ENCODE data around the gene CDH18.

Gene CDH18

DNA sequence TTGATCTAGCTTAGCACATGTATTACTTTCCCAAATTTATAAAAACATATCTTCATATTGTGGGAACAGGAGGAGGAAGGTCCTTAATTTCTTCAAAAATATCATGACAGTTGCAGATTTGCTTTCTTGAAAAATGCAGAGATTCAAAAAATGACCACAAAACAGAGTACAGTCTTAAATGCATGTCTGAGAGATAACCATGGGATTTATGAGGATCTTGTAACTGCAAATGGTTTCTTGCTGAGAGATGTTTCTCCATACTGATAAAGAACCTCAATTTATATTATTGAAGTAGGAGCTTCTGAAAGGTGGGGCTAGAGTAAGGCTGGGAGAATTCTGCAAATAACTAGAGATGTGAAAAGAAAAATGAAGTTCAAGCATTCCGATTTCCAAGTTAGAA is 83.2 kb downstream of the CDH18 start:
- H3K9me3 Mint-ChIP-seq: peaks cover 15% of the 10 kb centered on the region
- no peak overlapping the region for H3K27ac Mint-ChIP-seq
- H3K36me3 Mint-ChIP-seq (ENCODE audit: low read depth): no peaks in the 10 kb centered on the region
- no peaks in the 10 kb centered on the region for H3K27me3 Mint-ChIP-seq (ENCODE audit: low read depth)
- H3K4me1 Mint-ChIP-seq (ENCODE audit: low read depth): no peaks in the 10 kb centered on the region
- no peak overlapping the region for H3K4me3 Mint-ChIP-seq

DNA sequence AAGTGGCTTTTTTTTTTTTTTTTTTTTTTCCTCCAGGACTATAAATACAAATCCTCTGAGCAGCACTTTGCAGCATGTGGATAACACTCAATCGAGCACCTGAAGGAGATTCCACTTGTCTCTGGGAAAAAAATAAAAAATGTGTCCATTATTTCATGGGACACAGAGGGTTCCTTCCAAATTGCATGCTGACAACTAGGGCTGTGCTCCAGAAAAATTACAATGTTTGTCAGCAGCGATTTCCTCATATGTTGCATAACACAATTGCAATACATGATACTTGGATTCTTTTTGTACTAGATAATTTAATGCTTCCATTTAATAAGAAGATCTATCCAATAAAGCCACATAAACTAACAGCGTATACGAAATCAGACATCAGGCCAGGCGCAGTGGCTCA is 84.4 kb downstream of the CDH18 start:
- Mint-ChIP-seq H3K27me3 (ENCODE audit: low read depth) (no peaks in the 10 kb centered on the region), H3K36me3 (ENCODE audit: low read depth) (no peaks in the 10 kb centered on the region), H3K4me1 (ENCODE audit: low read depth) (no peaks in the 10 kb centered on the region), H3K27ac (no peak overlapping the region), H3K4me3 (no peak overlapping the region), H3K9me3 (peaks cover 15% of the 10 kb centered on the region)

DNA sequence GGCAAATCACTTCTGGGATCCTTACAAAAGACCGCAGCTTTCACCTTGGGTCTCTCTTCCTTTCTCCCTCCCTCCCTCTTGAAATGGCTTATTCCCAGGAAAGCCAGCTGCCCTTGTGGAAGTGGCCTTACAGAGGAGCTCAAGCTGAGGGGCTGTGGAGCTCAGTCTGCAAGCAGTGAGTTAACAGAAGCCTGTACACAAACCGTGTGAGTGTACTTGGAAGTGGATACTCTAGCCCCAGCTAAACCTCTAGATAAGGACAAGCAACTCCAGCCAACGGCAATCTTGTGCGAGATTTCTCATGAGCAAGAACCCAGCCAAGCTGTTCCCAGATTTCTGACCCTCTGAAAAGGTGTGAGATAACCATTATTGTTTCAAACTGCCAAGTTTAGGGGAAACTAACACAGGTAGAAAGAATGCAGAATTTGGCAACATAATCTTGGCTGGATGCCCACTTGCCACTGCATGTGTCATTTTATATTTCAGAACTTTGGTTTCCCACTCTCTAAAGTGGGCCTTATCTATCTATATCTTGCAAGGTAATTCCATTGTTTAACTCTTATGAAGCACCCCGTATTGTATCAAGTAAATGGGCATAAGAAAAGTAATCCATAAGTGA is 85.6 kb downstream of the CDH18 start:
- H3K27me3 Mint-ChIP-seq (ENCODE audit: low read depth): no peaks in the 10 kb centered on the region

DNA sequence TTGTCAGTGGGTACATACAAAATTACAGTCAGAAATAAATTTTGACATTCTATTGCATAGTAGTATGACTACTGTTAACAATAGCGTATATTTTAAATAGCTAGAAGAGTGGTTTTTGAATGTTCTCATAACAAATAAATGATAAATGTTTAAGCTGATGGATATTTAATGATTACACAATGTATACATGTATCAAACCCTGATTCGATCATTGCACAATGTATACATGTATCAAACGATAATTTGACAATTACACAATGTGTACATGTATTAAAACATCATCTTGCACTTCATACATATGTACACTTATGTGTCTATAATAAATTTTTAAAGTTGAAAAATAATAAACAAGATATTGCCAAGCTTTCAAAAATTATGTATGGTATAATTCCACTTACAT is 87.7 kb downstream of the CDH18 start:
- Mint-ChIP-seq H3K4me3 (no peak overlapping the region), H3K27ac (no peak overlapping the region), H3K4me1 (ENCODE audit: low read depth) (no peaks in the 10 kb centered on the region), H3K9me3 (peaks cover 10% of the 10 kb centered on the region), H3K36me3 (ENCODE audit: low read depth) (no peaks in the 10 kb centered on the region), H3K27me3 (ENCODE audit: low read depth) (no peaks in the 10 kb centered on the region)

More for the DNA sequence above, 85.6 kb downstream of the CDH18 start:
- Mint-ChIP-seq H3K9me3 (peaks cover 15% of the 10 kb centered on the region), H3K4me1 (ENCODE audit: low read depth) (no peaks in the 10 kb centered on the region), H3K4me3 (no peak overlapping the region), H3K36me3 (ENCODE audit: low read depth) (no peaks in the 10 kb centered on the region), H3K27ac (no peak overlapping the region)

DNA sequence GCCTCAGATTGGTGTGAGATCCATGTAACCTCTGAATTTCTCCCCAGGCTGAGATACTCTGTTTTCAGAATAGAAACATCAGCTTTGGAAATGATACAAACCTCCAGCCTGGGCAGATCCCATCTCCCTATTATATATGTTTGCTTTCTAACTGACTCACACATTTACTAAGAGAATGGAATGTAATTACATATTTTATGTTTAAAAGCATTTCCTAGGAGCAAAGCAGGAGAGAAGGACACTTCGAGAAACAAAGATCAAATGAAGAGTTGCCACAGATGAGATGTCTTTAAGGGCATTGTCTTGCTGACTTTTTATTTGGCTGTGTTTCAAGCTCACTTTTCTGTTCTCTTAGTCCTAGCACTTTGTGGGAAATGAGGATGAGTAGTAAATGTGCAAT is 96.3 kb downstream of the CDH18 start:
- Mint-ChIP-seq H3K27ac (no peak overlapping the region), H3K27me3 (ENCODE audit: low read depth) (no peaks in the 10 kb centered on the region), H3K4me1 (ENCODE audit: low read depth) (no peaks in the 10 kb centered on the region), H3K4me3 (no peak overlapping the region), H3K9me3 (peaks cover 4% of the 10 kb centered on the region), H3K36me3 (ENCODE audit: low read depth) (no peaks in the 10 kb centered on the region)

DNA sequence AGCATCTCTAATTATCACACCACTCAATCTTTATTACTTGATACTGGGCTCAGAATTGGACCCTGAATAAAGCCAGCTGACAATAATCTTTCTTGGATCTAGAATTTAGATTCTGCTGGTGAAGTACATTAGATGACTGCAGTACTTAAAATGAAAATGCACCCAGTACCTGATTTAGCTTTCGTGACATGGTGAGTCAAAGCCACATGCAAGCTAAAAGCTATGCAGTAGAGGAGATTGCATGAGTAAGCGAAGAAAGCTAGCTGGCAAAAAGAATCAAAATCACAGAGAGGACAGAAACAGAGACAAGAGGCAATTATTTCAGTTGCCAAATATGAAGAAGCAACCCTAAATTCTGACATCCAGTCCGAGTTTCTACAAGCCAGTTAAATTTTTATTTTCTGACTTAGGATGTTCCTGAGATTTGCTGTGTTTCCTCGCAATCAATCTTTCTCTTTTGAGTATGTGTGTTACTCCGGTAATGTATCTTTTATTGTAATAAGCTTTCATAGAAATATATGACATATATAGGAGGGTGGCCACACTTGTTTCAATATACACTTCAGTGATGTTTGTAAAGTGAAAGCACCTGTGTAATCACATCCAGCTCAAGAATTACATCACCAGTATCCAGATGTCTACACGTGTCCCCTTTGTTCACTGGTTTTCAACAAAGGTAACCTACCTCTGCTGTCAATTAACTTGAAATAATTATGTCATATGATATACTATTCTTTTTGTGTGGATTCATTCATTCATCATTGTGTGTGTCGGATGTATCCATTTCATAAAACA is 101.7 kb downstream of the CDH18 start:
- H3K9me3 Mint-ChIP-seq: peaks cover 7% of the 10 kb centered on the region
- H3K27ac Mint-ChIP-seq: no peak overlapping the region
- no peaks in the 10 kb centered on the region for H3K27me3 Mint-ChIP-seq (ENCODE audit: low read depth)
- H3K36me3 Mint-ChIP-seq (ENCODE audit: low read depth): no peaks in the 10 kb centered on the region
- no peaks in the 10 kb centered on the region for H3K4me1 Mint-ChIP-seq (ENCODE audit: low read depth)
- no peak overlapping the region for H3K4me3 Mint-ChIP-seq

GRCh38 chr5:19885040-19885824 is 102.8 kb downstream of the CDH18 start:
- peaks cover 7% of the 10 kb centered on the region for H3K9me3 Mint-ChIP-seq
- no peaks in the 10 kb centered on the region for H3K4me1 Mint-ChIP-seq (ENCODE audit: low read depth)
- H3K27ac Mint-ChIP-seq: no peak overlapping the region
- H3K27me3 Mint-ChIP-seq (ENCODE audit: low read depth): no peaks in the 10 kb centered on the region
- H3K36me3 Mint-ChIP-seq (ENCODE audit: low read depth): no peaks in the 10 kb centered on the region
- H3K4me3 Mint-ChIP-seq: no peak overlapping the region

DNA sequence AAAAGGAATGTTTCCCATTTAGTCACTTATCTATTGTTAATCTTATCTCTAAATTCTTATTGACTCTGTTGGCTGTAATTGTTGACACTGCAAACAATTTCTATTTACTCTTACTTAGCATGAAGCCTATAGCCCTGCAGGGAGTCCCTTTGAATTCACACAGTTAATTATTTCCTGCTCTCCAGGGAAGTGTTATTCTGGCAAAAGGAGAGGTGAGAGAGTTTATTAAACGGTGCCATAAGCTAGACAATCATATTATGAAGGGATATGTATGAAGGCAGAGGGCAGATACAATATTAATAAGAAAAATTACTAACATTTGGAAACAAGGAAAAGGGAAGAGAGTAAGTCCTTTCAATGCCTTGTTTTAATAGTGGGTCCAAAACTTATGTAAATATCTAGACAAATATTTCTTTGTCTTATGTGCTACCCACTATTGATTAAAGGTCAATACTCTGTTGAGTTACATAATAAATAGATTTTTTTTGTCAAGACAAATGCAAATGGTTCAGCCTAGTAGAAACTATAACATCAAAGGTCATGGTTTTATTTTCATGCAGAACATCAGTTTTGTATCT is 107.1 kb downstream of the CDH18 start:
- Mint-ChIP-seq H3K27me3 (ENCODE audit: low read depth) (no peaks in the 10 kb centered on the region), H3K36me3 (ENCODE audit: low read depth) (no peaks in the 10 kb centered on the region), H3K4me3 (no peak overlapping the region), H3K9me3 (peaks cover 3% of the 10 kb centered on the region), H3K27ac (no peak overlapping the region), H3K4me1 (ENCODE audit: low read depth) (no peaks in the 10 kb centered on the region)

DNA sequence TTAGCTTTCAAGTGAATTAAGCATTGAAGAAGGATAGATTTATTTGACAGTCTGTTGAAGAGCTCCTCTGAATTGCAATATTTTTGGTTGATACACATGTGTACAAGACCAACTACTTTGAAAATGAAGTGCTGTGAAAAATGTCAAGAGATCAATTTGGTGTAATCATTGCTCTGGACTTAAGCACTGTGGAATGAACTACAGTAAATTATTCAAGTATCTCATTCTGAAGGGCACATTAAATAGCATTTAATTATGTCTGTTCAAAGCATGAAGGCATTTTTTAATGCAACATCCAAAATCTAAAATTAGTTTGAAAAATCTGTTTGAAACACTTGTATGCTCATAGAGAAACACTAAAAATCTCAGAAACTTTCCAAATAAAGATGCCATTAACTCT is 107.5 kb downstream of the CDH18 start:
- peaks cover 3% of the 10 kb centered on the region for H3K9me3 Mint-ChIP-seq
- H3K4me3 Mint-ChIP-seq: no peak overlapping the region
- H3K27ac Mint-ChIP-seq: no peak overlapping the region
- H3K27me3 Mint-ChIP-seq (ENCODE audit: low read depth): no peaks in the 10 kb centered on the region
- H3K4me1 Mint-ChIP-seq (ENCODE audit: low read depth): no peaks in the 10 kb centered on the region
- no peaks in the 10 kb centered on the region for H3K36me3 Mint-ChIP-seq (ENCODE audit: low read depth)

DNA sequence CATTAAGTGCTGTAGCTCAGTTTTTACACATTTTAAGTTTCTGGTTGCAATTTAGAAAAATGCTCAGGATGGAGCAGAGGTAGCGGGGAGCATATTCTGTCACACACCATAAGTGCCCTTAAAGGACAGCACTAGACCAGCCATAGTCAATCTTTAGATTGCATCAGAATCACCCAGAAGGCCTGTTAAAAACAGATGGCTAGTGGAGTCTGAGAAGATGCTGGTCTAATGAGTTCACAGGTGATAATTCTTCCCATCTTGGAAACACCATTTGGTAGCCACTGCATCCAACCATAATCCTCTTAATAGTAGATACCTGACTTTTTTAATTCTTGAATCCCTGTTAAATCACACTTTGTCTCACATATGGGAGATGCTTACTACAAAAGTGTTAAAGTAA is 113.2 kb downstream of the CDH18 start:
- Mint-ChIP-seq H3K9me3 (peaks cover 15% of the 10 kb centered on the region), H3K4me1 (ENCODE audit: low read depth) (no peaks in the 10 kb centered on the region), H3K36me3 (ENCODE audit: low read depth) (no peaks in the 10 kb centered on the region), H3K4me3 (no peak overlapping the region), H3K27ac (no peak overlapping the region), H3K27me3 (ENCODE audit: low read depth) (no peaks in the 10 kb centered on the region)

DNA sequence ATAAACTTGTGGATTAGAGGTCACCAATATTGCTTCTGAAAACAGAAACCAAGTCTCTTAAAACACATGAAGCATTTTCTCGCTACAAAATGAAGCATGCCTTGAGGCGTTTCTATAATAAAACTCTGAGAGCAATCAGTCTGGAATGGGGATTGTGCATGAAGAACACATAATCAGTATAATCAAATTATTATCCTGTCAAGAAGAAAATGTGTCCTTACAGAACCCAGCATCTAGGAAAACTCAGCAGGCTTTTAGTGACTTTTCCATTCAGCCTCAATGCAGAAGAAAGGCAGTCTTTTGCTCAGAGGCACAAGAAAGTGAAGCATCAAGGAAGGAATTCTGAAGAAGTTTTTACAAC is 121.9 kb downstream of the CDH18 start:
- Mint-ChIP-seq H3K4me1 (ENCODE audit: low read depth) (no peaks in the 10 kb centered on the region), H3K27ac (no peak overlapping the region), H3K9me3 (peaks cover 46% of the 10 kb centered on the region), H3K27me3 (ENCODE audit: low read depth) (no peaks in the 10 kb centered on the region), H3K4me3 (no peak overlapping the region), H3K36me3 (ENCODE audit: low read depth) (no peaks in the 10 kb centered on the region)

- Mint-ChIP-seq H3K27me3 (ENCODE audit: low read depth) (no peaks in the 10 kb centered on the region), H3K9me3 (peaks cover 43% of the 10 kb centered on the region), H3K27ac (no peak overlapping the region), H3K4me3 (no peak overlapping the region), H3K4me1 (ENCODE audit: low read depth) (no peaks in the 10 kb centered on the region), H3K36me3 (ENCODE audit: low read depth) (no peaks in the 10 kb centered on the region)
Observed at GRCh38 chr5:19865336-19866089, 122.5 kb downstream of the CDH18 start.

DNA sequence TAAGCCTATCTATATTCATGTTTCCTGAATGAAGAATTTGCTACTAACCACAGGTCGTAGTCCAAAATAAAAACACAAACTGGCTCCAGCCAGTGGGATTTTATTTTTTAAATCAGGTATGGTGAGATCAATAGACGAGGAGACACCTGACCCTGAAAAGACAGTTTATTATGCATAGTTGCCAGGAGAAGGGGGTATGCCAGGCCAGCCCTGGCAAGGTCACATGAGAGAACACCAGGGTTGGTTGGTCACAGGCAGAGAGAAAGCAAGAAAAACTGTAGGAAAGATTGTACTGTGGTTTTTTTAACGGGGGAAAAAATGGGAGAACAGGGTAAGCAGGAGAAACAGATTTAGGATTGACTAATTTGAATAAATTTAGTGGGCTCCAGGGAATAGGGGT is 125.3 kb downstream of the CDH18 start:
- no peak overlapping the region for H3K27ac Mint-ChIP-seq
- H3K9me3 Mint-ChIP-seq: peaks cover 37% of the 10 kb centered on the region
- no peaks in the 10 kb centered on the region for H3K27me3 Mint-ChIP-seq (ENCODE audit: low read depth)
- H3K4me3 Mint-ChIP-seq: no peak overlapping the region
- H3K36me3 Mint-ChIP-seq (ENCODE audit: low read depth): no peaks in the 10 kb centered on the region
- no peaks in the 10 kb centered on the region for H3K4me1 Mint-ChIP-seq (ENCODE audit: low read depth)

GRCh38 chr5:19859020-19859419 is 129.0 kb downstream of the CDH18 start:
- no peaks in the 10 kb centered on the region for H3K27me3 Mint-ChIP-seq (ENCODE audit: low read depth)
- H3K9me3 Mint-ChIP-seq: peaks cover 19% of the 10 kb centered on the region
- H3K4me3 Mint-ChIP-seq: no peak overlapping the region
- no peak overlapping the region for H3K27ac Mint-ChIP-seq
- no peaks in the 10 kb centered on the region for H3K4me1 Mint-ChIP-seq (ENCODE audit: low read depth)
- H3K36me3 Mint-ChIP-seq (ENCODE audit: low read depth): no peaks in the 10 kb centered on the region
